CD4-positive, alpha-beta memory T cell (primary cell): ENCODE results near the gene PRPF6. TPM values are rescaled to one million over a fixed set of nuclear protein-coding genes. Genes with fewer than 3 reads are reported as not detected.

Source experiments
- CTCF ChIA-PET: fragments of 350-600 bp; sonication (Branson Sonifier 250); formaldehyde crosslinking; loops from one replicate; lab custom pipeline; 2021; ENCODE audit warnings: inconsistent platforms; ENCODE audit not compliant: partially characterized antibody; lab: Charles Lee
- POLR2A ChIA-PET: fragments of 350-600 bp; sonication (Branson Sonifier 250); formaldehyde crosslinking; loops from one replicate; lab custom pipeline; 2021; ENCODE audit not compliant: partially characterized antibody; lab: Charles Lee
- DNase-seq, 5 donors: peaks; one replicate each; pipeline versions ENCODE4 v3.0.0 to v3.0.0-alpha.2; 2020 to 2022; ENCODE audit warnings: mixed read lengths in 1 of 5
- H3K27ac ChIP-seq: one replicate; pipeline ENCODE4 v1.7.0; 2013; ENCODE audit warnings: low read depth, low read length
- H3K27me3 ChIP-seq: 2 replicates; pipeline ENCODE4 v1.7.0; 2013; ENCODE audit warnings: mild to moderate bottlenecking, low read length, moderate library complexity; ENCODE audit not compliant: insufficient read depth
- H3K36me3 ChIP-seq: 2 replicates; pipeline ENCODE4 v1.7.0; 2013; ENCODE audit warnings: mild to moderate bottlenecking, low read length, moderate library complexity; ENCODE audit not compliant: insufficient read depth
- H3K4me1 ChIP-seq: 2 replicates; pipeline ENCODE4 v1.7.0; 2013; ENCODE audit warnings: mild to moderate bottlenecking, low read length, moderate library complexity; ENCODE audit not compliant: insufficient read depth
- H3K4me3 ChIP-seq, 2 donors: one replicate each; pipeline ENCODE4 v1.7.0; 2013; ENCODE audit warnings: low read length in 2 of 2, mild to moderate bottlenecking in 1 of 2
- H3K9me3 ChIP-seq, 2 donors: one replicate each; pipeline ENCODE4 v1.7.0; 2013; ENCODE audit warnings: low read length in 2 of 2, control low read depth in 1 of 2; ENCODE audit not compliant: control insufficient read depth in 1 of 2
- H3K27ac Mint-ChIP-seq, 7 donors: one replicate each; pipeline ENCODE4 v1.8.0; 2020 to 2021; ENCODE audit warnings: mixed read lengths in 7 of 7, mild to moderate bottlenecking in 6 of 7, inconsistent platforms in 3 of 7, moderate library complexity in 3 of 7
- H3K27me3 Mint-ChIP-seq, 2 donors: one replicate each; pipeline ENCODE4 v1.8.0; 2020 to 2021; ENCODE audit warnings: mixed read lengths in 2 of 2
- H3K36me3 Mint-ChIP-seq, 2 donors: one replicate each; pipeline ENCODE4 v1.8.0; 2020 to 2021; ENCODE audit warnings: mixed read lengths in 2 of 2, inconsistent platforms in 1 of 2, mild to moderate bottlenecking in 1 of 2
- H3K4me1 Mint-ChIP-seq, 4 donors: one replicate each; pipeline ENCODE4 v1.8.0; 2020 to 2021; ENCODE audit warnings: mixed read lengths in 4 of 4, mild to moderate bottlenecking in 1 of 4
- H3K4me3 Mint-ChIP-seq, 8 donors: one replicate each; pipeline ENCODE4 v1.8.0; 2020 to 2021; ENCODE audit warnings: mixed read lengths in 8 of 8, mild to moderate bottlenecking in 7 of 8, moderate library complexity in 6 of 8, inconsistent platforms in 3 of 8
- H3K9me3 Mint-ChIP-seq, 8 donors: one replicate each; pipeline ENCODE4 v1.8.0; 2020 to 2021; ENCODE audit warnings: mixed read lengths in 8 of 8, mild to moderate bottlenecking in 5 of 8, inconsistent platforms in 3 of 8, moderate library complexity in 1 of 8
- intact Hi-C: fragments of 100-400 bp; cut with micrococcal nuclease; formaldehyde crosslinking; loops from one replicate; pipeline ENCODE4 v1.15.1; 2023
- polyA plus RNA-seq, 2 donors: library from polyadenylated mRNA; unstranded; fragments of 300-500 nt; fragmentation: Illumina TruSeq; gene quantifications; one replicate each; pipeline ENCODE4 v1.2.3, GENCODE V29; 2021
- total RNA-seq, 2 experiments: library from RNA; stranded (reverse); gene quantifications; one replicate each; pipeline ENCODE4 v1.2.3, GENCODE V29; 2021

Gene PRPF6
- total and polyA plus RNA-seq, 4 experiments from 2014 or later, result 63.8 to 101 (median 87.5) TPM

DNA sequence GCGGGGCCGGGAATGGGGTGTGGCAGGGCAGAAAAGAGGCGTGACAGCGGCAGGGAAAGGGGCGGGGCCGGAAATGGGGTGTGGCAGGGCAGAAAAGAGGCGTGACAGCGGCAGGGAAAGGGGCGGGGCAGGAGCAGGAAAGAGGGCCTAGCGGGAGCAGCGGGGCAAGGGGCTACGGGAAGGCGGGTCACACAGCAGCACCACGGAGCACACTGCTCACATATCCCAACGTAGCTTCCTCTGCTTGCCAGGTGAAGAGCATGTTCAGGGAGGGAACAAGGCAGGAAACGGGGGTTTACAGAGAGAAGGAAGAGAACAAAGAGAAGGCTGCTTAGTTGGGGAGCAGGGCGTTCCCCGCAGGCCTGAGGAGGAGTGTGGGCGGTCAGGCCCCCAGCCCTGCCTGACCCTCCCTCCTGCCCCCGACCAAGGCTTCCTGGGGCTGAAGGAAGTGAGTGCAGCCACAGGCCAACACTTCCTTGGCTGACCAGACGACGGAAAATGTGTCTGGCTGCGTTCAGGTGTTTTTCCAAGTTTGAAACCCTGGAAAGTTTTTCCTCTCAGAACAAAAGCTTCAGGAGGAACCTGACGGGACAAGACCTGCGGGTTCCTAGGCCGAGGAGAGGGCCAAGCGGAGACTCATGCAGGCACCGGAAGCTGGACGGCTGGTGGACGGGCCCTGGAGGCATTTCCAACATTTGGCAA, 38.5 kb upstream of the PRPF6 start:
- H3K36me3 Mint-ChIP-seq, result peaks cover 7 to 33% of the 10 kb centered on the region in 2 donors
- ChIA-PET CTCF (no interaction called here), POLR2A (interaction anchor here (0.9 to 1.6 kb wide), 3 partner anchors 12 to 16 kb away, joined by 3 to 16 read pairs (median 4); partner anchors contain the start of gene UCKL1)
- no peaks in the 10 kb centered on the region for H3K27me3 Mint-ChIP-seq
- peak in 4 of 5 donors; percentile 32 to 39 (median 33) for DNase-seq
- peak overlapping the region in 4 of 8 donors; percentile 35 to 64 (median 48) for H3K4me3 Mint-ChIP-seq
- peaks cover 42% of the 10 kb centered on the region for H3K36me3 ChIP-seq
- no peaks in the 10 kb centered on the region for H3K27me3 ChIP-seq
- H3K9me3 ChIP-seq, result no peaks in the 10 kb centered on the region
- H3K4me1 ChIP-seq, result peaks cover 30% of the 10 kb centered on the region
- peak overlapping the region; percentile 51 for H3K27ac ChIP-seq
- H3K9me3 Mint-ChIP-seq, result peaks cover 0 to 2% (median 0%) of the 10 kb centered on the region in 8 donors
- peaks cover 10 to 34% (median 25%) of the 10 kb centered on the region in 4 donors for H3K4me1 Mint-ChIP-seq
- intact Hi-C loops, result no loop called here
- peak overlapping the region in 6 of 7 donors; percentile 70 to 92 (median 80) for H3K27ac Mint-ChIP-seq
- H3K4me3 ChIP-seq, result no peak overlapping the region

DNA sequence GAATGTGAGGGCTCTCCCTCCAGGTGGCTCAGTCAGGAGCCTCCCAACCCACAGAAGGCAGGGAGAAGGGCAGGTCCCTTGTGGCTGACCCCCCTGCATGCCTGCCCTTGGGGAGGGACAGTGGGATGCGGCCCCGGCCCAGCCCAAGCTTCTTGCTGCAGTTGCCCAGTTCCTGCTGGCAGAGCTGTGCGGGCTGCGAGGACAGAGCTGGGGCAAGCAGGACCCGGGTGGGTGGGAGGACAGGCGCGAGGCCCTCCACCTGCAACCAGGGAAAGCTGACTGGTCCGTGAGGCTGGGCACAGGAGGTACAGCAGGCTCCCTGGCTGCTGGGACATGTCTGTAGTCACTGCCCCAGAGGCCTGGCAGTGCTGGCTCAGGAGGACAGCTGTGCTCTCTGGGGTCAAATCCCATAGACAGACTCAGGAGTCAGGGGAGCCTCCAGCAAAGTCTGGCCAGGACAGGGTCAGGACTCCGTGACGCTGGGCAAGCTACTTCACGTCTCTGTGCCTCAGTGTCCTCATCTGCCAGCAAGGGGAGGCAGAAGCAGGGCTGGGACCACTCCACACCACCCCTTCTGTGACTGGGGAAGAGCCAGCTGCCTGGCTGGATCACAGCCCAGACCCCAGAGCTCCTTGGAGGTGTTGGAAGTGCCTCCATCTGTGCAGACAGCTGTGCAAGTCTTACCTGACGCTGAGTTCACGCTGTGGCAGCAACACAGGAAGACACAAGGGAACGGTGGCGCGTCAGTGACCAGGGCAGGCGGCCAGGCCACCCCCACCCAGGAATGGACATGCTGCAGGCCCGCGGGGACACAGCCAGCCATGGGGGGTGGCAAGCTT, 37.7 kb upstream of the PRPF6 start:
- peaks cover 7 to 29% of the 10 kb centered on the region in 2 donors for H3K36me3 Mint-ChIP-seq
- no peaks in the 10 kb centered on the region for H3K27me3 Mint-ChIP-seq
- H3K4me3 Mint-ChIP-seq, result peak overlapping the region in 1 of 8 donors; percentile 8
- intact Hi-C loops, result no loop called here
- Histone ChIP-seq H3K9me3 (no peaks in the 10 kb centered on the region), H3K27me3 (no peaks in the 10 kb centered on the region), H3K4me3 (no peak overlapping the region), H3K36me3 (peaks cover 39% of the 10 kb centered on the region), H3K27ac (no peak overlapping the region), H3K4me1 (peaks cover 38% of the 10 kb centered on the region)
- H3K9me3 Mint-ChIP-seq, result peaks cover 0 to 2% (median 0%) of the 10 kb centered on the region in 8 donors
- ChIA-PET CTCF (no interaction called here), POLR2A (interaction anchor here (0.8 to 1.6 kb wide), 3 partner anchors 12 to 40 kb away, joined by 3 to 16 read pairs (median 4); partner anchors contain the start of gene UCKL1)
- H3K4me1 Mint-ChIP-seq, result peaks cover 17 to 42% (median 32%) of the 10 kb centered on the region in 4 donors
- DNase-seq, result no peak
- H3K27ac Mint-ChIP-seq, result peak overlapping the region in 1 of 7 donors; percentile 51

DNA sequence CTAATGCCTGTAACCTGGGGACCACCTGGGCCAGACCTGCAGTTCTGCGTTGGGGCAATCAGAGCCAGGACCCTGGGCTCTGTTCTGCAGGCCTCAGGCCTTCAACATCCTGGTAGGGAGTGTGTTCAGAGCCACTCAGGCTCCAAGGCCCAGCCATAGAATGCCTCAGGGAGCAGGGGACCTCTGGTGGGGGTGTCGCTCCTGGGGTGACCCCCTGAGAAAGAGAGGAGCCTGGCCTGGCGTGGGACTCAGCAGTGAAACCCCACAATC, 37.2 kb upstream of the PRPF6 start:
- Mint-ChIP-seq H3K4me1 (peaks cover 23 to 47% (median 37%) of the 10 kb centered on the region in 4 donors), H3K27me3 (no peaks in the 10 kb centered on the region), H3K4me3 (no peak overlapping the region), H3K27ac (no peak overlapping the region), H3K9me3 (peaks cover 0 to 2% (median 0%) of the 10 kb centered on the region in 8 donors), H3K36me3 (peaks cover 7 to 32% of the 10 kb centered on the region in 2 donors)
- H3K27me3 ChIP-seq, result no peaks in the 10 kb centered on the region
- no peaks in the 10 kb centered on the region for H3K9me3 ChIP-seq
- peaks cover 39% of the 10 kb centered on the region for H3K36me3 ChIP-seq
- no peak for DNase-seq
- peaks cover 44% of the 10 kb centered on the region for H3K4me1 ChIP-seq
- intact Hi-C loops, result no loop called here
- ChIA-PET POLR2A (interaction anchor here (0.8 to 1.6 kb wide), 2 partner anchors 12 to 41 kb away, joined by 3 to 16 read pairs; partner anchors contain the start of gene UCKL1), CTCF (no interaction called here)
- no peak overlapping the region for H3K27ac ChIP-seq
- H3K4me3 ChIP-seq, result no peak overlapping the region

DNA sequence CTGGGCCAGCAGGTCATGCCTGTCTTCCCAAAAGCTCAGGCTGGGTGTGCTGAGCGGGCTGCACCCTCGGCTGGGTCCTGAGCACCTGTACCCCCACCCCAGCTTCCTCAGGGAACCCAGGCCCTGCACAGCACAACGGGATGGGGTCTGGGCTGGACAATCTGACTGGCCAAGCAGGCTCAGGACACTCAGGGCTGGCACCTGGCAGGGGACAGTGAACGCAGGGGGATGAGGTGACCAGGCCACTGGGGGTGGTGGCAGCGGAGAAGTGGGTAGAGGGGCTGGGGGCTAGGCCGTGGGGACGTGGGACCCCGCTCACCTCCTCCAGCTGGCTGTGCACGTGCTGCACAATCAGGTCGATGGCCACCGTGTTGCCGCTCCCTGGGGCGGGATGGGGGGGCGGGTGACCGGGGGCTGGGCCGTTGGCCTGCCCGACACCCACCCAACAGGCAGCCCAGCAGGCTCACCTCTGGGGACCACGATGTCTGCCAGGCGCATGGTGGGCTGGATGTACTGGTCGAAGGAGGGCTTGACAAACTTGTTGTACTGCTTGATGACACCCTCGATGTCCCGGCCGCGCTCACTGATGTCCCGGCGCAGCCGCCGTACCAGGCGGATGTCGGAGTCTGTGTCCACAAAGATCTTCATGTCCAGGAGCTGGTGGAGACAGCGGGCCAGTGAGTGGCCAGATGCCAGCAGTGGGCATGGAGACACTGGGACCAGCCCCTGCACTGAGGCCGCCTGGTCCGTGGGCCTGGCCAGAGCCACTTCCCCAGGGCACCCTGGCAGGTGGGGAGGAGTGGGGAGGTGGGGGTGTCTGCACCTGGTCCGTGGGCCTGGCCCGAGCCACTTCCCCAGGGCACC, 36.6 kb upstream of the PRPF6 start:
- Histone ChIP-seq H3K27ac (no peak overlapping the region), H3K4me3 (no peak overlapping the region), H3K9me3 (no peaks in the 10 kb centered on the region), H3K36me3 (peaks cover 39% of the 10 kb centered on the region), H3K4me1 (peaks cover 49% of the 10 kb centered on the region), H3K27me3 (no peaks in the 10 kb centered on the region)
- Mint-ChIP-seq H3K36me3 (peaks cover 7 to 37% of the 10 kb centered on the region in 2 donors), H3K27me3 (no peaks in the 10 kb centered on the region), H3K27ac (no peak overlapping the region), H3K9me3 (peaks cover 0 to 2% (median 0%) of the 10 kb centered on the region in 8 donors), H3K4me1 (peaks cover 28 to 53% (median 43%) of the 10 kb centered on the region in 4 donors), H3K4me3 (no peak overlapping the region)
- no peak for DNase-seq
- ChIA-PET POLR2A (interaction anchor here (0.8 kb wide), 1 partner anchor 41 kb away, joined by 3 read pairs; no protein-coding TSS in a partner anchor), CTCF (no interaction called here)
- intact Hi-C loops, result no loop called here

DNA sequence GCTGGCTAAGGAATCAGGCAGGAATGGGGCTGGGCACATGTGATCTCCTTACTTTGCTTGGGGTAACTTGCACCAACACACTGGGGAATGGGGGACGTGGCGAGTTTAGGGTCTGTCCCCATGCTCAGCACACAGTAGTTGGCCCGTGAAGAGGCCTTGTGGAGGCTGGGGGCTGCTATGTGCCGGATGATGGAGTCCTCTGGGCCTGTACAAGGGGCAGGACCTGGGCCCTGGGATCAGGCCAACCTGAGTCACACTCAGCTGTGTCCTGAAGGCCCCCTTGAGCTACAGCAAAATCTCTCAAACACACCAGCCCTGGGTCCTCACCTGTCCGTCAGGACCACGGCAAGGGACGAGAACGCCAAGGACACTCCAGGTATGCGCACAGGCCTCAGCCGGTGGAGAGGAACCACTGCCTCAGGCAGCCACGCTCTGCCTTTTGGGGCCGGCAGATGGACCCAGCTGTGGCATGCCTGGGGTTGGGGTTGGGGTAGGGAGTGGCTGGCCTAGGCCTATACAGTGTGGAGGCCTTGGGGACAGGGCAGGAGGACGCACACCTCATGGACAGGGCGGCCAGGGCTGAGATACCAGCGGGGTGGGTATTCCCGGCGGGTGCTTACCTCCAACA, 35.8 kb upstream of the PRPF6 start:
- H3K27me3 Mint-ChIP-seq, result no peaks in the 10 kb centered on the region
- H3K27me3 ChIP-seq, result no peaks in the 10 kb centered on the region
- H3K4me3 ChIP-seq, result no peak overlapping the region
- peaks cover 58% of the 10 kb centered on the region for H3K4me1 ChIP-seq
- peaks cover 7 to 37% of the 10 kb centered on the region in 2 donors for H3K36me3 Mint-ChIP-seq
- no peaks in the 10 kb centered on the region for H3K9me3 ChIP-seq
- H3K4me3 Mint-ChIP-seq, result no peak overlapping the region
- peaks cover 0 to 2% (median 0%) of the 10 kb centered on the region in 8 donors for H3K9me3 Mint-ChIP-seq
- DNase-seq, result no peak
- peaks cover 36% of the 10 kb centered on the region for H3K36me3 ChIP-seq
- intact Hi-C loops, result no loop called here
- ChIA-PET POLR2A (no interaction called here), CTCF (no interaction called here)
- H3K27ac Mint-ChIP-seq, result peak overlapping the region in 4 of 7 donors; percentile 18 to 61 (median 40)
- H3K27ac ChIP-seq, result no peak overlapping the region
- peaks cover 28 to 61% (median 47%) of the 10 kb centered on the region in 4 donors for H3K4me1 Mint-ChIP-seq
